Mononuclear cell (primary cell): ENCODE measurements around the gene LRRFIP2. TPM values are rescaled to one million over a fixed set of nuclear protein-coding genes. Genes with fewer than 3 reads are reported as not detected.

Experiments
- H3K27me3 ChIP-seq: 2 replicates; pipeline ENCODE4 v1.6.0; 2011; ENCODE audit warnings: low read length, control low read depth; ENCODE audit not compliant: insufficient read depth
- H3K4me1 ChIP-seq: 2 replicates; pipeline ENCODE4 v1.5.1; 2011; ENCODE audit warnings: mild to moderate bottlenecking, low read length, control low read depth; ENCODE audit not compliant: insufficient read depth
- H3K4me3 ChIP-seq: 2 replicates; pipeline ENCODE4 v1.5.1; 2011; ENCODE audit warnings: mild to moderate bottlenecking, low read length, moderate library complexity
- H3K9me3 ChIP-seq: 2 replicates; pipeline ENCODE4 v1.5.1; 2011; ENCODE audit warnings: low read depth, mild to moderate bottlenecking, control low read depth, low read length
- total RNA-seq: library from RNA; depleted of rRNA; stranded (reverse); fragments of >200 nt; gene quantifications from one replicate; pipeline ENCODE4 v1.2.3, GENCODE V29; 2012

LRRFIP2 gene
- total RNA-seq, 1 donor: 63.1 TPM

DNA sequence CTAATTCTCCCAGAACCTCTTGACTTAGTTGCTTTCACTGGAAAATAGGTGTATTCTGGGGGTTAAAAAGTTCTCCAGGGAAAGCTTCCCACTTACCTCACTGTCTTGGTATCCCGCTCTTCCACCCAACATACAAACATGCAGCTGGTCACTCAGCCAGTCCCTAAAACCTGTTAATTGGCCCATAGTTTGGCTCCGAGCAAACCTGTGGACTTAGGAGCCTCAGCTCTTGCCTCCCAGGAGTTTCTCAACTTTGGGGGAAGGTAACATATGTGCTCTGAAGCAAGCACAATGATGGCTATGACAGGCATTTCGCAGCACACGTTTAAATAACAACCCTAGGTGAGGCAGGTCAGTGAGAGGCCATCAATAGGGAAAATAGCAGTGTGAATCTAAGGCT lies 25.8 kb upstream of the LRRFIP2 start:
- no peaks in the 10 kb centered on the region for H3K27me3 ChIP-seq
- no peaks in the 10 kb centered on the region for H3K4me1 ChIP-seq
- H3K9me3 ChIP-seq: no peaks in the 10 kb centered on the region
- H3K4me3 ChIP-seq: no peak overlapping the region

DNA sequence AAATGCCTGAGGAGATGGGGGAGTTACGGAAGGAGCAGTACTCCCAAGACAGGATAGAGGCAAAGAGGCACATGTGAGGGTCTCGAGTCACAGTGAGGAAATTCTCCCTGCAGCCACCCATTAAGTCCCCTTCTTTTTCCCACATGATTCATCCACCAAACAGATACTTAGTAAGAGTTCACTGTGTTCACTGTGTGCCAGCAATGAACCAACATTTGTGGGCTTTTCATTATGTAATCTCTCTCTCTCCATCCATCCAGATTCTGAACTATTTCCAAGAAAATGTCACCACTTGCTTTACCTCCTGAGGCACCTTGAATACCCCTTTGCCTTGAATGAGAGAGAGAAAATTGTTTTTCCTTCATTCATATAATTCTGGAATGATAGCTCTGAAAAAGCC lies 24.6 kb upstream of the LRRFIP2 start:
- H3K9me3 ChIP-seq: no peaks in the 10 kb centered on the region
- no peaks in the 10 kb centered on the region for H3K27me3 ChIP-seq
- no peak overlapping the region for H3K4me3 ChIP-seq
- H3K4me1 ChIP-seq: no peaks in the 10 kb centered on the region

DNA sequence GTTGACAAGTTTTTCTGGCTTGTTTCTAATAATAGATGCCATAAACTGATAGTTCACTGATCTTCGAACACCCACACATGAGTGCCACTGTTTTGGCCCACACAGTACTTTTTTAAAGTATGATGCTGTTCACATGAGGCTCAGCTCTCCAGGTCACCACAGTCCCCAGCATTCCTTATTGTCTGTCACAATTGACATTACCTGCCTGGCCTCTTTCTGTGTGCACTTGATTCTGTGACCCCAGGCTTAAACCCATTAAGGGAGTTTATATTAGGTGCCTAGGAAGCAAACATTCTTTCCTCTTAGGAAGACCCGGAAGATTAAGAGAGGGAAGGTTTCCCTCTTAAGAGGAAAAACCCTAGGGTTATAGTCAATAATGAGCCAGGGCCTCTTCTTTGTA lies 24.2 kb upstream of the LRRFIP2 start:
- no peaks in the 10 kb centered on the region for H3K4me1 ChIP-seq
- no peak overlapping the region for H3K4me3 ChIP-seq
- H3K27me3 ChIP-seq: no peaks in the 10 kb centered on the region
- no peaks in the 10 kb centered on the region for H3K9me3 ChIP-seq

DNA sequence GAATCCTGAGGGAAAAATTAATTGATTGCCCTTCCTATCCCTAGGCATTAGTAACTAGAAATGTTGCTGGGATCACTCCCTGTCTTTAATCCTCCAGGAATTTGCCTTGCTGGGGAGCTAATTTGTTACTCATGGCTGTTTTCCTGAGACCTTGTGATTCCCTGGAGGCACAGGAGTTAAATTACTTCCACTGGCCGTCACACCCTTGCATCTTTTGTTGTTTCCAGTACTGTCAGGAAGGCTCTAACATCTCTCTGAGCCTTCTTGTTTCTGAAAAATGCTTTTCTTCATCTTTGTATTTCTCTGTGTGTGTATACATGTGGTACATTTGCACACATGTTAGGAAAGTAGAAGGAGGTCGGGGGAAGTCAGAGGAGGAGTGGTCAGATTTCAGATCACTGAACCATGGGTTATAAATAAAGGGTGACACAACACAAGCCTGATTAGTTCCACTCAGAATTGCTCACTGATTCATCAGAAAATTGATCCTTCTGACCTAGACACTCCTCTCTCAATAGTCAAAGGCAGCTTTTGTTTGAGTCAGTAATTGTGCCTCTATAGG lies 23.5 kb upstream of the LRRFIP2 start:
- no peak overlapping the region for H3K4me3 ChIP-seq
- H3K27me3 ChIP-seq: no peaks in the 10 kb centered on the region
- no peaks in the 10 kb centered on the region for H3K9me3 ChIP-seq
- H3K4me1 ChIP-seq: no peaks in the 10 kb centered on the region

DNA sequence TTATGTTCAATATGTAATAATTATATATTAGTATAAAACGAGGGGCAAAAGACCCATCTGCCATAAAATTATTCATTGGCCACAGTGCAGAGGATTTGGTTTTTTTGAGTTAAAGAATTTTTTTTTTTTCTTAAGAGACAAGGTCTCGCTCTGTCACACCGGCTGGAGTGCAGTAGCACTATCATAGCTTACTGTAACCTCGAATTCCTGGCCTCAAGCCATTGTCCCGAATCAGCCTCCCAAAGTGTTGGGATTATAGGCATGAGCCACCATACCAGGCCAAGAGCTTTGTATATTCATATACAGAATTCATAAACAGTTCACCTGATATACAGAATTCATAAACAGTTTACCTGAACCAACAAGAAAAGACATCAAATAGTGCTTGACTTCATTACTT lies 20.2 kb upstream of the LRRFIP2 start:
- Histone ChIP-seq H3K27me3 (no peaks in the 10 kb centered on the region), H3K4me1 (no peaks in the 10 kb centered on the region), H3K4me3 (no peak overlapping the region)

DNA sequence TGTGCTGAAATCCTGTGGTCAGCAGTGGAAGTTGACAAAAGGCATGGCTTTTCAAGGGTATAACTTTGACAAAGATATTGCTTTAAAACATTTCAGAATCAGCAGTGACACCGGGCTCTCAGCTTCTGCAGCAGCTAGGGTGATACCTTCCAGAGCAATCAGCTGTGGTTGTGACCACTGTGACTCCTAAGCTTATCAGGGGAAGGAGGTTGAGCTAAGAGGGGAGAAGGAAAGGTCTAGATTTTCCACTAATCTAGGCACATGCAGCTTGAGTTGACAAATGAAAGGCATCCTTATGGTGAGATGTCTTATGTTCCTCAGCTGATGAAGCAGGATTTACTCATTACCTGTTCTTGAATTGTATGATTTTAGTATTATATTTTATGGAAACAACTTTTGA lies 16.3 kb upstream of the LRRFIP2 start:
- Histone ChIP-seq H3K4me1 (no peaks in the 10 kb centered on the region), H3K9me3 (no peaks in the 10 kb centered on the region), H3K27me3 (no peaks in the 10 kb centered on the region), H3K4me3 (no peak overlapping the region)

More for the DNA sequence above, 20.2 kb upstream of the LRRFIP2 start:
- no peaks in the 10 kb centered on the region for H3K9me3 ChIP-seq

DNA sequence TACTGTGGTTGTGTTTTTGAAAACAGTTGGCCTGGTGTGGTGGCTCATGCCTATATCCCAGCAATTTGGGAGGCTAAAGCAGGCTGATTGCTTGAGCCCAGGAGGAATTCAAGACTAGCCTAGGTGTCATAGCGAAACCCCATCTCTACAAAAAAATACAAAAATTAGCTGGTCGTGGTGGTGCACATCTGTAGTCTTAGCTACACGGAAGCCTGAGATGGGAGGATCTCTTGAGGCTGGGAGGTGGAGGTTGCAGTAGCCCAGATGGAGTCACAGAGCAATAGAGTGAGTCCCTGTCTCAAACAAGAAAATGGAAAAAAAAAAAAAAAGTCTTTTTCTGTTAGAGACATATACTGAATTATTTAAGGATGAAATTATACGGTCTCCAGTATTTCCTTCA lies 14.7 kb upstream of the LRRFIP2 start:
- Histone ChIP-seq H3K27me3 (no peaks in the 10 kb centered on the region), H3K4me1 (no peaks in the 10 kb centered on the region), H3K4me3 (no peak overlapping the region), H3K9me3 (no peaks in the 10 kb centered on the region)

DNA sequence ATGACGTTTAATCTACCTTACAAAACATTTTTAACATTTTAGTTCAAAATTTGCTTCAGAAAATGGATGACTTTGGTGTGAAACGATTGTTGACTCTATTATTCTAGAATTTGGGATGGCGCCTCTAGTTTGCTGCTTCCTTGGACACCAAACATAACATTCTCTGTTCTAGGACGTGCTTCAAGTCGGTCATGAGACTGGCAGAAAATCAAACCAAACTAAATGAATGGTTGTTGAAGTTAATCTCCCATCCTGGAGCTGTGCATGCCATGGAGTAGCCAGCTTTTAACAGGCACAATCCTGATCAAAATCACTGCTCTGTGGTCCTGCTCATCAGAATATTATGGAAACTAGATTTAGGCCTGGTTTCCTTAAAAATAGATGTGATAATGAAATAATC lies 9.6 kb upstream of the LRRFIP2 start:
- H3K9me3 ChIP-seq: no peaks in the 10 kb centered on the region
- no peak overlapping the region for H3K4me3 ChIP-seq
- H3K4me1 ChIP-seq: peaks cover 6% of the 10 kb centered on the region
- no peaks in the 10 kb centered on the region for H3K27me3 ChIP-seq

DNA sequence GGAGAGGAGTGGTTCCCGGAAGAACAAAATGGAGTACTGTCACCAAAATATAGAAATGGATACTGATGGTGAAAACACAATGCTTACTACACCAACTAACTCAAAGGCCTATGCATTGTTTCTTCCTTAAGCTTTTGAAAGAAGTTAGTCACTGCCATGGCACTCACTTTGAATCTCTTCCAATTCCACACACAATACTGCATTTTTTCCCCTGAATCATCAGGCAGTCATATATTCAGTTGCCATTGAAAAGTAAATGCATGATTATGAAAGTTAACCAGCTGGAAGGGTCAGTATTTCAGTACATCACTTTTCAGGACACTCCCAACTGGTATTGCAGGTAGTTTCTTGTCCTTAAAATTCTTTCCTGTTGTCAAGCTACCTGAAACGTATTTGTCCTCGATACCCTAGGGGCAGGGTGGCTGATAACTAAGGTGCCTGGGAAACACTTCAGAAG lies 9.0 kb upstream of the LRRFIP2 start:
- H3K9me3 ChIP-seq: no peaks in the 10 kb centered on the region
- H3K4me3 ChIP-seq: no peak overlapping the region
- H3K27me3 ChIP-seq: no peaks in the 10 kb centered on the region
- H3K4me1 ChIP-seq: peaks cover 8% of the 10 kb centered on the region

DNA sequence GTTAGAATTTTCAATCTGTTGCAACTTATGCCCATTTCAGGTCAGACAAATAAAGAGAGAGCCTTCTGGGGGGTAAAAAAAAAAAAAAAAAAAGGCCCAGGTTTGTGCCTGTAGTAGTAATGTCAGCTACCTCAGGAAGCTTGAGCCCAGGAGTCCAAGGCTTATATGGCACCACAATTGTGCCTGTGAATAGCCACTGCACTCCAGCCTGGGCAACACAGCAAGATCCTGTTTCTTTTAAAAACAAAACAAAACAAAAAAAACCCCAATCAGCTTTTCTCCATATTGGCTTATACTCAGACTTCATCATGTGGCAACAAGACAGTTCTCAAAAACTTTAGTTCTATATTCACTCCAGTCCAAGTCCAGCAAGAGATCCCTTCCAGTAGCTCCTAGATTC lies 8.4 kb upstream of the LRRFIP2 start:
- H3K27me3 ChIP-seq: no peaks in the 10 kb centered on the region
- no peaks in the 10 kb centered on the region for H3K9me3 ChIP-seq
- H3K4me1 ChIP-seq: peaks cover 13% of the 10 kb centered on the region
- H3K4me3 ChIP-seq: no peak overlapping the region

DNA sequence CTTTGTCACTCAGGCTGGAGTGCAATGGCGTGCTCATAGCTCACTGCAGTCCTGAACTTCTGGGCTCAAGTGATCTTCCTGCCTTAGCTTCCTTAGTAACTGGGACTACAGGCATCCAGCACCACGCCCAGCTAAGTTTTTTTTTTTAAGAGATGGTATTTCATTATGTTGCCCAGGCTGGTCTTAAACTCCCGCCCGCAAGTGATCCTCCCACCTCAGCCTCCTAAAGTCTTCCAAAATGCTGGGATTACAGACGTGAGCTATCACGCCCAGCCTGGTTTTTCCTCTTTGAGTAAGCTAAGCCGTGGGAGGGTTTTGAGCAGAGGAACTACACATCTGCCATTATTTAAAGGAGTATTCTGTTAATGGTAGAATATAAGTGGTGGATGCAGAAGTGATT lies 7.4 kb upstream of the LRRFIP2 start:
- Histone ChIP-seq H3K27me3 (no peaks in the 10 kb centered on the region), H3K4me3 (no peak overlapping the region), H3K9me3 (no peaks in the 10 kb centered on the region), H3K4me1 (peaks cover 23% of the 10 kb centered on the region)

DNA sequence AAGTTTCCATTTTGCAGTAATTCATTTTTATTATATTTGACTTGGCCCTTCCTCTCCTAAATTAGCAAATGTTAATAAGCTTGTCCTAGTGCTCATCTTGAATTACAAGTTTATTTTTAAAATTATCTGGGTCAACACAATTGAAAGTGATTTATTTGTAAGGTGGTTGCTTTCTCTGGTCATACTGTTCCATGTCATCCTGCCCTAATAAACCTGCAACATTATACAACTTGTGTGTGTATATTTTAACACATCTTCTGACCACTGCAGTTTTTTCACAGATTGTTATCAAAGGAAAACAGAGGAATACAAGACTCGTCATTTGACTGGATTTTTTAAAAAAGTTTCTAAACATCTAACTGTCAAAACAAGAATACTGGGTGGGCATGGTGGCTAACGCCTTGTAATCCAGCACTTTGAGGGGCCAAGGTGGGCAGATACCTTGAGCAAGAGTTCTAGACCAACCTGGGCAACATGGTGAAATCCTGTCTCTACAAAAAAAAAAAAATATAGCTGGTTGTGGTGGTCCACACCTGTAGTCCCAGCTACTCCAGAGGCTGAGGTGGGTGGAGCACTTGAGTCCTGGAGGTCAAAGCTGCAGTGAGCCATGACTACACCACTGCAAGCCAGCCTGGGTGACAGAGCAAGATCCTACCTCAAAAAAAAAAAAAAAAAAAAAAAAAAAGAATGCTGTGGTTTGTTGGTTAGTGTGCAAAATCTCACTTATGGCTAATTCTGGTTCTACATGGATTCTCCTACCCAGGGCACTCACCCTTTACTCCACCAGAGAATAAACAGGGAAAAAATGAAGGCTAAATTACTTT lies 5.0 kb upstream of the LRRFIP2 start:
- H3K27me3 ChIP-seq: no peaks in the 10 kb centered on the region
- no peaks in the 10 kb centered on the region for H3K9me3 ChIP-seq
- no peak overlapping the region for H3K4me3 ChIP-seq
- H3K4me1 ChIP-seq: peaks cover 27% of the 10 kb centered on the region

DNA sequence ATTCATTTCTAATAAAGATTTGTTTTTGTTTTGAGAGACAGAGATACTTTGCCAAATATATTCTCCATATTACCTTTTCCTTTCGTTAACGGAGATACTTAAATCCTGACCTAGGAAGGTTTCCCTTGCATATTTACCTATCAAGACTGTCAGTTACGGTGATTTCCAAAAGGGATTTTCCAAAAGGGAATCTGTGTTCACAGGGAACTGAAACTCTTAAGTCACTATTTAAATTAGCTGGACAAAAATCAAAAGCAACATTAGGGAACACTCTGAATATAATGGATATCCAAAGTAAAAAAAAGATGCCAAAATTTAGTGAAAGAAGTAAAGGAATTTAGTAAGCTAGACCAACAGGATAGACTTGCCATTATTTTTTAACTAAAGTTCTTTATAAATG lies 576 bp downstream of the LRRFIP2 start:
- H3K4me3 ChIP-seq: no peak overlapping the region

DNA sequence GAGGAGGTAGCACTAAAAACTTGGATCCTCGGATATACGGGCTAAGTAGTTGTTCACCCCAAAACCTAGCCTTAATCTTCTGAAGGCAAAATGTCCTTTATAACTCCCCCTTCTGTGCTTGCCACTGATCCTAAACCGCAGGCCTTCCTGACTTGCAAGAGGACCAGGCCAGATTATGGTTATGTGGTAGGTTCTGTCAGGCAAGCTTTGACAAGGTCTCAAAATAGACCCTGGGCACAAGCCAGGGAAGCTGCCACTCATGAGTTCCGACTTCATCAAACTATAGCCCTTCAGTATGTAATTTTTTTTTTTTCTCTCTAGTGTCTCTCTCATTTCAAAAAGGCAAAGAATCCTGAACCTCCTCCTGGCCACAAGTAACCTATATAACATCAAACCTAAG lies 3.2 kb downstream of the LRRFIP2 start:
- H3K4me1 ChIP-seq: peaks cover 4% of the 10 kb centered on the region
- H3K27me3 ChIP-seq: no peaks in the 10 kb centered on the region
- no peaks in the 10 kb centered on the region for H3K9me3 ChIP-seq
- H3K4me3 ChIP-seq: no peak overlapping the region

More for the DNA sequence above, 576 bp downstream of the LRRFIP2 start:
- no peaks in the 10 kb centered on the region for H3K9me3 ChIP-seq
- H3K27me3 ChIP-seq: no peaks in the 10 kb centered on the region
- peaks cover 21% of the 10 kb centered on the region for H3K4me1 ChIP-seq

DNA sequence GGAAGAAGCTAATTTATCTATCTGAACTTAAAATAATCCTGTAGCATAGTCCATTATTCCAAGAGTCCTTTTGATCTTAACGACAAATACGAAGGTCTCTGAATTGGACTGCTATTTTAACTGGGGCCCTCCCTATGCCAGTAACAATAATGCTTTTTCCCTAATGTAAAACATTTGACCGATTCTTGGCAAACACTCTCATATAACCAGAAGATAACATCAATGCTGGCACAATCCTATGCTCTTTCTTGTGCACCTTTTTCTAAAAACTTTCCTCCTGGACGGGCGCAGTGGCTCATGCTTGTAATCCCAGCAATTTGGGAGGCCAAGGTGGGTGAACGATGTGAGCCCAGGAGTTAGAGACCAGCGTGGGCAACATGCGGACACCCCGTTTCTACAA lies 3.9 kb downstream of the LRRFIP2 start:
- H3K4me1 ChIP-seq: peaks cover 4% of the 10 kb centered on the region
- H3K9me3 ChIP-seq: no peaks in the 10 kb centered on the region
- H3K4me3 ChIP-seq: no peak overlapping the region
- no peaks in the 10 kb centered on the region for H3K27me3 ChIP-seq

DNA sequence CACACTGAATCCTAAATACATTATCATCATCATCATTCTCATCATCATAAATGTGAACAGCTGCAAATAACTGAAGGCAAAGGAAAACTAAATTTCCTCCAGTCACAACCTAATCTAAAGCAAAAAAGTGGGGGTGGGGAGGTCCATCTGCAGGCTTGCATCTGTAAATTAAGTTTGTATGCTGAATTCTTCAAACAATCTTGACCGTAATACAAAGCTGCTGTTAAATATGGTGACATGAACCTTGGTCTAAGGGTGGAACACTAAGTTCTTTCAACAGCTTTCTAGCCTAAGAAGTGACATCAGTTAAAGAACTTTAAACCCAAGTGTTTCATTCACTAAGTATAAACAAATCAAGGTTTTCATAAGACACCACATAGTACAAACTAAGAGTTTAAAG lies 4.3 kb downstream of the LRRFIP2 start:
- peaks cover 4% of the 10 kb centered on the region for H3K4me1 ChIP-seq
- H3K27me3 ChIP-seq: no peaks in the 10 kb centered on the region
- no peak overlapping the region for H3K4me3 ChIP-seq
- no peaks in the 10 kb centered on the region for H3K9me3 ChIP-seq
